Measurements from ENCODE around the gene FOXP2. TPM values are rescaled to one million over a fixed set of nuclear protein-coding genes. Genes with fewer than 3 reads are reported as not detected.

FOXP2 gene
- total and polyA plus RNA-seq, 2 of the 4 experiments (the other 2 are of a cell fraction): 0.89 to 1.1 TPM

GRCh38 chr7:114466917-114467316 lies 52.3 kb downstream of the FOXP2 start:
- no peak overlapping the region for H2AFZ ChIP-seq (replicated peaks; ENCODE audit: low read length, poor library complexity)
- CTCF ChIA-PET: no interaction called here
- H4K20me1 ChIP-seq (ENCODE audit: insufficient read depth, low read length): no peaks in the 10 kb centered on the region
- no peak overlapping the region for H3K56ac ChIP-seq (ENCODE audit: extremely low read depth, insufficient read depth, low read length)
- H3K36me3 ChIP-seq (ENCODE audit: control insufficient read depth, insufficient read depth, low read length): no peaks in the 10 kb centered on the region
- H4K8ac ChIP-seq (ENCODE audit: low read depth in 2 of 2, low read length in 2 of 2): no peak overlapping the region
- no peaks in the 10 kb centered on the region for H3K9me3 ChIP-seq (ENCODE audit: control insufficient read depth, insufficient read depth, low read length)
- no peaks in the 10 kb centered on the region for H3K4me1 ChIP-seq (ENCODE audit: control insufficient read depth, insufficient read depth, low read length)
- no peak overlapping the region for H3K27ac ChIP-seq (ENCODE audit: insufficient read depth, low read length)
- no peak overlapping the region for H4K5ac ChIP-seq (ENCODE audit: low read depth, low read length)
- H3K27me3 ChIP-seq (ENCODE audit: control insufficient read depth, insufficient read depth, low read length): no peaks in the 10 kb centered on the region
- no peak overlapping the region for H3K4ac ChIP-seq (ENCODE audit: low read depth, low read length)
- H2AK5ac ChIP-seq (ENCODE audit: low read depth, low read length): no peak overlapping the region
- no peak overlapping the region for H3K4me3 ChIP-seq (ENCODE audit: insufficient read depth, low read depth, low read length)
- H4K91ac ChIP-seq (ENCODE audit: insufficient read depth, low read depth, low read length): no peak overlapping the region
- BruUV-seq (replicated peaks): no TSS peak
- no peak overlapping the region for H3K9ac ChIP-seq (ENCODE audit: low read depth, low read length)
- no peak overlapping the region for H2BK120ac ChIP-seq (ENCODE audit: low read depth, low read length)
- no peak overlapping the region for H2BK20ac ChIP-seq (ENCODE audit: low read depth, low read length)
- H2BK15ac ChIP-seq (ENCODE audit: low read depth, low read length): no peak overlapping the region
- no peak overlapping the region for H3K18ac ChIP-seq (ENCODE audit: low read depth, low read length)
- TF ChIP-seq POLR2A (IDR thresholded peaks at IDR 0.05; ENCODE audit: low read depth, low read length): no peak
- no peak for TF ChIP-seq SMC3 (IDR thresholded peaks at IDR 0.05; ENCODE audit: low read depth, low read length)
- TF ChIP-seq CTCF (conservative IDR thresholded peaks at IDR 0.05; ENCODE audit: low read depth, low read length): no peak
- TF ChIP-seq FOS (IDR thresholded peaks at IDR 0.05; ENCODE audit: low read depth, low read length): no peak
- no peak for TF ChIP-seq MAFK (IDR thresholded peaks at IDR 0.05; ENCODE audit: low read depth, low read length)
- H3K9me1 ChIP-seq (ENCODE audit: insufficient read depth, low read length): no peaks in the 10 kb centered on the region
- no peak overlapping the region for H3K23ac ChIP-seq (ENCODE audit: low read depth, low read length)
- POLR2A ChIA-PET (ENCODE audit: unreplicated experiment): no interaction called here
- H2AK9ac ChIP-seq (replicated peaks; ENCODE audit: low read depth, low read length, poor library complexity): no peak overlapping the region
- no peak overlapping the region for H3K4me2 ChIP-seq (ENCODE audit: low read depth, low read length)
- no peaks in the 10 kb centered on the region for H3K79me1 ChIP-seq (ENCODE audit: low read depth in 1 of 2, low read length in 2 of 2)
- dilution Hi-C loops (cut with HindIII; ENCODE audit: low sequenced_read_pairs, unreplicated experiment): no loop called here
- ATAC-seq (ENCODE audit: low read depth) (no peak), DNase-seq (peak; percentile 19)
- no peak overlapping the region for H3K14ac ChIP-seq (replicated peaks; ENCODE audit: low read depth, low read length)
- intact Hi-C loops (cut with micrococcal nuclease): no loop called here
- in situ Hi-C loops (cut with MboI; ENCODE audit: low sequenced_read_pairs): no loop called here
- H2BK5ac ChIP-seq (ENCODE audit: low read depth, low read length, poor library complexity, severe bottlenecking): no peak overlapping the region

Measured in IMR-90 (cell line).